GM18907 (cell line): ENCODE results near the gene SPAG6.

ENCODE experiments used
- ATAC-seq: cut with Tn5 transposase; IDR thresholded peaks from one replicate; pipeline ENCODE4 v1.9.1; 2021; ENCODE audit warnings: mild to moderate bottlenecking, moderate library complexity; ENCODE audit not compliant: unreplicated experiment

Gene SPAG6

DNA sequence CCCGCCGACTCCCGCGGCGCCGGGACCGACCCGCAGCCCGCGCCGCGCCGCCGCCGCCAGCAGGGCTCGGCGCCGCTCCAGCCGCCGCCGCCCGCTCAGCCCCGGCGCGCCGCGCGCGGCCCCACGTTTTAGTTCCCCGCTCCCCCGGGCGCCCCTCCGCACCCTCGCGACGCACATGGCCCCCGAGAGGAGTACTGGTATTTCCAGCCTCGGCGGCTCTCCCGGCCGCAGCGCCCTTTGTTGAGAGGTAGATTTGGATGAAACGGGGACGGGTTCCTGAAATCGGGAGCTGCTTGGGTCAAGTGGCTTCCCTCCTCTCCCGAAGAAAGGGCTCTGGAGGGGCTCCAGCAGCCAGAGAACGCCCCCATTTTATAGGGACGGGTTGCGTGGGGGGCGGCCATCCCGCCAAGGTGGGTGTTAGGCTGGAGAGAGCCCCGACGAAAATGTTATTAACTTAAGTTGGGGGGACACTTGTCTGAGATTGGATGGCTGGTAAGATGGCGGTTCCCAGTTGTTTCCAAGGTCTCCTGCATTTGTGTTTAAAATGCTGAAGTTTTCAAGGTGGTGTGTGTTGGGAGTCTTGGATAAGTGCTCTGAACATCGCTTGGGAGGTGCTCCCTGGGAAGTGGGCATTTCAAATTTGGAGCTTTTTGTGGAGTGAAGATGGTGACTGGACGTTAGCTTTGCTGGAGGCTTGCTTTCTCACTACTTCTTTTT, 23.2 kb upstream of the SPAG6 start:
- ATAC-seq: no peak

- no peak for ATAC-seq
Measured at GRCh38 chr10:22322641-22323160, 22.6 kb upstream of the SPAG6 start.

DNA sequence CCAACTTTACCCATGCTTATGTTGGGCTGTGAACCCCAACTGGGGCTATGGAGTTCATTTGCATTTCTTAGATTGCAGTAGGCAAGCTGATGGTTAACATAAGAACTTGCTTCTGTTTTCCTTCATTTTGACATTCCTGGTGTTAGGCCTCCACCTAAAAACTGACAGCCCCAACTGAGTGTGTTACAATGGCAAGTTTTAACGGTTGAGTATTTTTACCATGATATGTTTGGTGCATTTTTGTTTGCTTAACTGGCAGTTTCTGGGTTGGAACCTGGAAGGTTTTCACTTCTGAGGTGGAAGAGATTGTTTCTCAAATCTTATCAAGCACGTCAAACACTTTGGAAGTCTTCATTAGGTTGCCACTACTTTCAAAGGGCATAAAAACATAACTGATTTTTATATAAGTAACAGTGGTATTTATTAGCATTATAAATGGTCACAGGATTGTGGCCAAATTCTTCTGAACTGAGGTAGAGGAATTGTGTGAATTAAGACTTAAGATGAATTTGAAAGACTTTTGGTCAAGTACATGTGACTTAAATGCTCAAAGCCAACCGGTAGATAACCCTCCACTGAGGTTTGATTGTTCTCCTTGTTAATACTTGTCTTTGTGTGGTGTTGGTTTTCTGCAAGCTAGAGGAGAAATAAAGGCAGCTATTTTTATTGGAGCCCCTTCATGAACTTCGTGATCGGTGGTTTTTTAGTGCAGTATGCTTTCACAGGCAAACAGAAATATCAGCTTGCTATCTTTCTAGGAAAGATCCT, 21.6 kb upstream of the SPAG6 start:
- no peak for ATAC-seq

GRCh38 chr10:22324413-22324812, 20.9 kb upstream of the SPAG6 start:
- ATAC-seq: no peak

DNA sequence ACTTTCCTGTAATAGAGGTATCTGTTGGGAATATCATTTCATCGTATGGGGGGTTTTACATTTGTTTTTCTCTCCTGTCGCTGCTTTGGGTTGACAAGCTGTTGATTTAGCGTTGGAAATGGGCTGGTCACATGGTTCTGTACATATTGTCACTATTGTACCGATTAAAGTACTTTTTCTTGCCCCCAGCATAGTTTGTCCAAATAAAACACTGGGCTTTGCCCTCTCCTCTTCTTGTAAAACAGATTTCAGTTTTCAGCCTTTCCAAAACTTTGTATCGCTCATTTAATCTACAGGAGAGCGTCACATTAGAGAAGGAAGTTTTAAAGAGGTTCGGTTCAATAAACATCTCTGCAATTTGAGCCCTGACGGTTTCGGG, 20.4 kb upstream of the SPAG6 start:
- no peak for ATAC-seq

DNA sequence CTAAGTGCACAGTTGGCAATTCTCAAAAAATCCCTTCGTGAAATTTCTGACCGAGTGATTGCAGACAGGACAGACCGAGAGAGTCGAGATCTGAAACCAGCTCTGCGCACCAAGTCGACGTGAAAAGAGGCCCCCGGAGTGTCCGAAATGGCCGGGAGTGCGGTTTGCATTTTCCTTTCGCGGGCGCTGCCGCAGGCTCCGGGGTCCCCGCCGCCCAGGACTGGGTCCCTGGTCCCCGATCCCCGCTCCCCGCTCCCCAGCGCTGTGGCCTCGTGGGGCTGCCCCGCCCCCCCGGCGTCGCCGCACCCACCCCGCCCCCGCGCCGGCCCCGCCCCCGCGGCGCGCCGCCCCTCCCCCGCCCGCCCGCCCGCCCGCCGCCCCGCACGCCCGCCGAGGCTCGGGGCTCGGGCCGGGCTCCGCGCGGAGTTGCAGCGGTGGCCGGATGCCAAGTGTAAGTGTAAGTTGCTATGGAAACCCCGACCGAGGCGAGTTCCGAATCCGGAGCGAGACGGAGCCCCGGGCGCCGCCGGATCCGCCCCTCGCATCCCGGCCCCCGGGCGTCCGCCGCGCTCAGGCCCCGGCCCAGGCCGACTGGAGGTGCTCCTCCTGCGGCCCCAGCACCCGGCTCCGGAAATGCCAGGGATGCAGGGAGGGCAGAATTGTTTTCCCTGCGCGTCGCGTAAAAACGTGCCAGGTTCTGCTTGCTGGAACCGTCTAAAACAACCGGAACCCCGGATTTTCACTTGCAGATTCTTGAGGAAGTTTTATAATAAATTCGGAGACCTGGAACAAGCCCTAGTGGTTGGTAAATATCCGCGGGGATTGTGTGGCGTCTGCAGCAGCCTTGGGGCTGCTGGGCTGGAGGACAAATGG, 19.8 kb upstream of the SPAG6 start:
- ATAC-seq: peak; percentile 52

DNA sequence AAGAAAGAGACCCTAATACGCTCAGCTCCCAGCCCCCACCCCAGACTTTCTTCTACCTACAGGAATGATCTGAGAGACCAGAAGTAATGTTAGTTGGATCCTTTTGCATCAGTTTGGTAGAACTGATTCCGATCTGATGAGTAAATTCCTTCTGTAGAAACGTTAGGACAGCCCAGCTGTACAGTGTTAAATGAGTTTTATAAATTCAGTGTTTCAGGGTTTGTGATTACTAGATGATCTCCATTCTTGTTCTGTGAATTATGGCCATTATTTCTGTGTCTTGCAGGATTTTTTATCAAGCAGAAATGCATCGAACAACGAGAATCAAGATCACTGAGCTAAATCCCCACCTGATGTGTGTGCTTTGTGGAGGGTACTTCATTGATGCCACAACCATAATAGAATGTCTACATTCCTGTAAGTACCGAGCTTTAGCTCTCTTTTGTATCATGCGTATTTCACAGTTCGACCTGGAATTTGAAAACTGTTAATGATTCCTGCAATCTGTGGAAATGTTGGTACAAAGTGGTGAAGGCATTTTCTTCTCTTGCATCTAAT, 19.1 kb upstream of the SPAG6 start:
- no peak for ATAC-seq

DNA sequence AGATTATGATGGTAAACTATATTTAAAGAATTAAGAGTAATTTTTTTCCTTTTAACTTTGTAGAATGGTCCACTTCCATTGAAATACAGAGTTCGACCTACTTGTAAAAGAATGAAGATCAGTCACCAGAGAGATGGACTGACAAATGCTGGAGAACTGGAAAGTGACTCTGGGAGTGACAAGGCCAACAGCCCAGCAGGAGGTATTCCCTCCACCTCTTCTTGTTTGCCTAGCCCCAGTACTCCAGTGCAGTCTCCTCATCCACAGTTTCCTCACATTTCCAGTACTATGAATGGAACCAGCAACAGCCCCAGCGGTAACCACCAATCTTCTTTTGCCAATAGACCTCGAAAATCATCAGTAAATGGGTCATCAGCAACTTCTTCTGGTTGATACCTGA, 16.1 kb upstream of the SPAG6 start:
- ATAC-seq: no peak

- ATAC-seq: no peak
Measured at GRCh38 chr10:22332116-22332692, 13.1 kb upstream of the SPAG6 start.

DNA sequence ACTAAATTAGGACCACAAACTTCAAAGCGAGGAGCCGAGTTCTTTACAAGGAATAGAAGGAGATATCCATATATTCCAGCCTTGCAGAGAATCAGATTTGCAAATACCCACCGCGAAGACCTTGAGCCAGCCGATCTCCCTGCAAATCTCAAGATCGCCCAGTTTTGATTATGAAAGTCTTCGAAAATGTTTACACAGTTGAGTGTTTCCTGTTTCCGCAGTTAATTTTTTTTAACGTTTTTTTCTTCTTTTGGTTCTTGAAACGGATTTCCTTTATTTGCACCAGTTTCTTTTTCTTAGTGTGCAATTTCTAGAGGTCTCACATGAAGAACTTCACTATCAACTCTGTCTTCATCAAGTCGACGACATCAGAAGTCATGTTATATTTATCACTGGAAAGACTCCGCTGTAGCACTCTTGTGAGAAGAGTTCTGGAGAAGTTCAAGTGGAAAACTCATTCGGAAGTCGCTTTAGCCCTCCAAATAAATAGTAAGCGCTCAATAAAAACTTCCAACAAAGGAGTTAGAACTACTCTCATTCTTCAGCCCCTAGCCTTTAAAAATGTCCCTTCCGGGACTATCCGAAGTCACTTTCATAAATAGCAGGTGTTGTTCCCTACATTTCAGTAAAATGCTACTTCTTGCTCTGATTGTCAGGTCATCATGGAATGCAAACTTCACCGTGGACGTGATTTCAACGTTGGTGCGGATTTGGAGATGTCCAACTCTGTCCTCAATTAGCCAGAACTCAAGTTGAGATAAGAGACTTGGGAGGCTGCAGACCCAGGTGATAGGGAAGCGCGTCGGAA, 11.9 kb upstream of the SPAG6 start:
- ATAC-seq: no peak

- no peak for ATAC-seq
Measured at GRCh38 chr10:22333975-22334282, 11.4 kb upstream of the SPAG6 start.

DNA sequence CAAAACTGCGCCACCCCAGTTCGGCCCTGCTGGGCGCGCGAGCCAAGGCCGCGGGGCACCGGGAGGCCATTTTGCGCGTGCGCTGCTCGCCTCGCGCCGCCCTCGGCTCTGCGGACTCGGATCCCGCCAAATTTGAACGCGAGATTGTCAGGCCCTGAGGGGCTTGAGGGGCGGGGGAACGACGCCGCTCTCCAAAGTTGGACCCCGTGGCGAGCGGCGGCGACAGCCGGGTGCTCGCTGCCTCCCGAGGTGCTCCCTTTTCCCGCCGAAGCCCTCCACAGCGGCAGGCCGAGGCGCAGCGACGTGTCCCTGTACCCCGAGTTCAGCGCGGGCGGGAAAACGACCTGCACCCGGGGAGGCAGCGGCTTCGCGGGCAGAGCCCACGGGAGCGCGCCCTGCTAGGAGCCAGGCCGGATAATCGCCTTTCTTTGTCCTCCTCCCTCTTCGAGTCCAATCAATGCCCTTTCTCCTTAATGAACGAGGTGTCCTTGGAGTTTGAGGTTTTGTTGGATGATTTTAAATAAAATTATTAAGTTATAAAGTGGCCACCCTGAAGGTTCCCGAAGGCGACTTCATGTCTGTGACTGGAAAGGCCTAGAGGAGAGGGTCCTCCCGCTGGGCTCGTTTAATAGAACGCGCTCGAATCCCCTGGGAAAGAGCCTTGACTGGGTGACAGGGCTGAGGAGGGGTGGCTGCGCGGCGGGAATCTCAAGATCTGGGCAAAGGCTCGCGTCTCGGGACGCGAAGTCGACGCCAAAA, 10.7 kb upstream of the SPAG6 start:
- no peak for ATAC-seq

GRCh38 chr10:22335173-22335933, 9.9 kb upstream of the SPAG6 start:
- peak; percentile 62 for ATAC-seq

- ATAC-seq: no peak
Measured at GRCh38 chr10:22338185-22338900, 7.0 kb upstream of the SPAG6 start.

- no peak for ATAC-seq
Measured at GRCh38 chr10:22338931-22339330, 6.4 kb upstream of the SPAG6 start.

DNA sequence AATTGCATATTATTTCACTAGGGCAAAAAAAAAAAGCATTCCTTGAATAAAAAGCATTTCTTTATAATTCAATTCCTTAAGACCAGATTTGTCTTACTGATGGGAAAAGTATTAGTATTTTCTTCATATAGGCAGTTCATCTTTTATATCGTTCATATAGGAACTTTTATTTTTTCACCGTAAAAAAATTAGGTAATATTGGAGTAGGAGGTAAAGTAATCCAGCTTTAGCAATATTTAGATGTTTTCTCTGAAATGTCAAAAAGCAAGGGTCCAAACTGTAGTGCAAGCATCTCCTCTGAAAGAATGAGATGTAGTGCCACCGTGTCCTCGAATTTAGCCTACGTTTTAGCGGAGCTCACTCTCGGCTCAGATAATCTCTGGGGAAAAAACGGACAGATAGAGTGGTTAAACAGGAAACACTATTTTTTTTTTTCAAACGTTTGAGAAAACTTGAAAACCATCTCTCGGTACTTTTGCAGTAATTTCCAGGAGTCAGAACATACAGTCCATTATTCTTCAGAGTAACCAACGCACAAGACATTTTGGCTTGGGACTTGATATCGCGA, 5.5 kb upstream of the SPAG6 start:
- peak; percentile 2 for ATAC-seq

GRCh38 chr10:22340329-22341189, 4.7 kb upstream of the SPAG6 start:
- ATAC-seq: peak; percentile 50
